CD4-positive, alpha-beta T cell treated with Interleukin-6 for 4 hours (primary cell): ENCODE data around the gene AUTS2.

Source experiments
- DNase-seq: peaks from one replicate; pipeline ENCODE4 v3.0.0-alpha.2; 2020; ENCODE audit warnings: mixed read lengths

Gene AUTS2

DNA sequence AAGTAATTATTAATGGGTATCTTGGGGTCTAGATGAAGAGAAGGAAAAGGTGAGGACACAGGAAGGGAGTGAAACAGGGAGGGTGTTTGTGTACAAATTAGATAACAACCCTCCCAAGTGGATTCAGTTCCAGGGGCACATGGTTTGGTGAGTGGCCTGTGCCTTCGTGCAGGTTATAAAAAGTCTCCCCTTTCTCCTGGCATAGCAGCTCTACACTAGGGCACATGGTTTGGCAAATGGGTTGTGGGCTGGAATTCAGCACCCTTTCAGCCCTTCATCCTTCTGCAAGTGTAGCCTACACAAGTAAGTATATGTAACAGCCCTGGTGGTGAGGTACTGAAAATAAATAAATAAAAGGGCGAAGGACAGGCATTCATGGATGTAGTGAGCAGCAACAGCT is 359.4 kb downstream of the AUTS2 start:
- DNase-seq = no peak

- no peak for DNase-seq
Observed at GRCh38 chr7:69959789-69960499, 361.7 kb downstream of the AUTS2 start.

DNA sequence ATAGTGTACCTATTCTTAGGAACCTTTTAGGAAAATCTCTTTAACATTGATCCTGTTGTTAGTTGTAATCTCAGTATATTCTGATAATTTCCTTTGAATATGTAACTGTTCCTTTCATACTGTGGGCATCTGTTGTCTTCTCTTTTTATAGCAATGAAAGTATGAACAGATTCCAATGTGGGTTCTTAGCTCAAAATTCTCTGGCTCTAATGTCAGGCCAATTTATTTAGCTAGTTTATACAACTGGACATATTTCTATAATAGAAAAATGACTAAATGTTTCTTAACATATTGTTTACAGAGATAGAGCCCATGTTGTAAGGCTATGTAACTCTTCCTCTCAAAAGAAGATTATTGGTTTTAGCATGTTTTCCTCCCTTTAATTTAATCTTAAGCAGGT is 363.2 kb downstream of the AUTS2 start:
- DNase-seq = no peak

DNA sequence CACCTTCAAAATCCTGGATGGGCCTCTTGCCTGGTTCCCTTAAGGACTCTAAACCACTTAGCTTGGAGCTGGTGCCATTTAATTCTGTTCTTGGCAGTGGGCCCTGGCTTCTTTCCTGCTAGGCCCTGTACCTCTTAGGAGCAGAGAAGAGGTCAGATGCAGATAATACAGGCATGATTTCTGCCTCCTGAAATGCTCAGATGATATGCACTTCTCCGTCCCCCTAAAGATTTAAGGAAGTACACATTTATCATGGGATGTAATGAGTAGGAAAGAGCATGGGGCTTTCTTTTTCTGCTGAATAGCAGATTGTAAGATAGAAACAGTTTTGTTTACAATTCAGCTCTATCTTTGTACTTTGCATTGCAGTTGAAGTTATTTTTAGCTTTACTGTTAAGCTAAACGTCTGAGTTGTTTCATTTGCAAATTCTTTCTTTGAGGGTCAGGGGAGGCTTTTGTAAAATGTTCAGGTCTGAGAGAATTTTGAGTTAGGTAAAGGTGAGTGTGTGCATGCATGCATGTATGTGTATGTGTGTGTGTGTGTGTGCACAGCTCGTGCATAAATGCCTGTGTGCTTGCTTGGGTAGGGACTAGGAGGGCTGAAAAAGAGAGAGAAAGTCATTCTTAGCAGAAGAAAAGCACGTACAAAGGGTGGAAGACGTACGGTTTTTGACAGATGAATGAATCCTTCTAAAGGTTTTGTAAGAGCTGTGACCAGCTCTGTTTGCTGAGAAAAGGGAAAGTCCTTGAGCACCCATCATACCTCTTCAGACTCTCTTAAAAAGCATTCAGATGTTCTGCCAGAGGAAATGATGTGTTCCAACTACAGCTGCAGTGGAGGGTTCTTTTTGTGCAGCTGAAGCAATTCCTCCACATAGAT is 364.2 kb downstream of the AUTS2 start:
- DNase-seq = no peak

DNA sequence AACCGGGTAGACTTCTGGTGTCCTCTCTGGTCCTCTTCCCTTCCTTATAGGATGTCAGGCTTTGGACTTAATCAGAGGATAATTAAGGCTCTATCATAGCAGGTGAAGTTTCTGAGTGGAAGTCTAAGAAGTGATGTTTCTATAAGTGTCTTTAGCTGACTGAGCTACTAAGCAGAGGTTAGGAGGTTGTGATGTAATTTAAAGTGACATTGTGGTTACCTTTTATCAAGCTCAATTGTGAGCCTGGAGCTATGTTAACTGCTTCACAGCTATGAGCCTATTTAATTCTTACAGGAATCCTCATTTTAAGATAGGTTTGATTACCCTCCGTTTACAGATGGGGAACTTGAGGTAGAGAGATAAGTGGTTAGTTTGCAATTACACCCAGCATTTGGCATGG is 365.1 kb downstream of the AUTS2 start:
- DNase-seq = no peak

- DNase-seq = no peak
Observed at GRCh38 chr7:69966766-69967591, 368.7 kb downstream of the AUTS2 start.

- DNase-seq = no peak
Observed at GRCh38 chr7:69967689-69968450, 369.6 kb downstream of the AUTS2 start.

DNA sequence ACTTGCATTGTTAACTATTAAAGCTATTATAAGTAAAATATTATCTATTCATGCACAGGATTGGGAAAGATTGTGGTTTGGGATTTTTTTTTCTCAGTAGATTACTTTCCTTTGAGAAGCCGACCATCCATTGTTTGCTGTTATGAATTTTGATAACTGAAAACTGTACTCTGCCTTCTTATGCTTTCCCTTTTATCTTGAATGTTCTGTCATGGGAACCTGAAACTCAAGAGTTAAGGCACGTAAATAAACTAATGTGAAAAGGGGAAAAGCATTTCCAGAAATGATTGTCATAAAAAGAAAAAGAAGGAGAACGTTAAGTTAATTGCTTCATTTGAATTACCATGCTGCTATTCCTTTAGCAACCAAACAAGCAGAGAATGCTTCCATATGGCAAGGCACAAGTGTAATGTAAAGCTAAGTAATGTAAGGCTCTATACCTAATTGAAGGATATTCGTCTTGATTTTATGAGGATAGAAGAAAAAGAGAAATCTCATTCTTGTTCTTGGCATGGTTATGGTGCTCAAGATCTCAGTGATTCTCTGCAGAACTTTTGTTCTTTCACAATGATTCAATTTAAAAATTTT is 370.8 kb downstream of the AUTS2 start:
- DNase-seq = no peak

DNA sequence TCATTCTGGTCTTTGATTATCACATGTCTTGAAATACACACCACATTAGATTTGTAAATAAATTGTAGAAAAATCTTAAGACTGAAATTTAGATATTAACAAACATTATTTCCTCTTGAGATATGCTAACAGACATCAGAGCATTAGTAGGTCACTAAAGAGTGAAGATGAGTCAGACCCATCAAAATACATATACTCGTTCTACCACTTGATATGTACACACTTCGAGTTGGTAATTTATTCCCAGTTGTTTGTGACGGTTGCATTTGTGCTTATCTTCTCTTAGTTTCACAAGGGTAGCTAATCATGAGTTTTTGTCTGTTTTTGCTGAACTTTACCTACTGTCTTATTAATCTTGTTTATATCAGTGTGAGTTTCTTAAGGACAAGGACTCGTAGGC is 383.4 kb downstream of the AUTS2 start:
- DNase-seq = no peak

- DNase-seq = no peak
Observed at GRCh38 chr7:69982197-69982596, 383.9 kb downstream of the AUTS2 start.

DNA sequence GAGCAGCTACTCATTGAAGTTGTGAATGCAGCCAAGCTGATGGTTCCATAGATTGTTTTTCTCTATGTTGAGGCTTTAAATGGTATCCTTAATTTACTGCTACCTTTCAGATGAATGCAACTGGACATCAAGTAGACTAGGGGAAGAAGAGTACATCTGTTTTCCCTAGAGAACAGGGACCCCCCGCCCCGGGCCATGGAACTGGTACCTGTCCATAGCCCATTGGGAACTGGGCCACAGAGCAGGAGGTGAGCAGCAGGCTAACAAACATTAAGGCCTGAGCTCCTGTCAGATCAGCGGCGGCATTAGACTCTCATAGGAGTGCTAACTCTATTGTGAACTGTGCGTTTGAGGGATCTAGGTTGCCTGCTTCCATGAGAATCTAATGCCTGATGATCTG is 391.3 kb downstream of the AUTS2 start:
- no peak for DNase-seq

DNA sequence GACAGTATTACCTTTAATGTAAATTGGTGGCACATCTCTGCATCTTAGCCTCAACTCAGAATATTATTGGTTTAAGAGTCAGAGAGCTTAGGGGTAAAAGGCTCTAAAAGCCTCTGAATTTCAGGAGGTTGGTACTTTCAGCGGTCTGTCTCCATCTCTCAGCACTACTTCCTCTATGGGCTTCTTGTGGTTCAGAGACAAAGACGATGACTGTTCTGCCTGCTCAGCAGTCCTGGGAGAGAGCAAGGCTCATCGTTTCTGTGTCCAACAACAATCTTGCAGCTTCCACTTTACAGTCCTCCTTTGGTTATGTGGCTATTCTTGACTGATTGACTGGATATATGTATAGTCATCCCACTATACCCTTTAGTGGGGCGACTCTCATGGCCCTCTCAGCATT is 394.7 kb downstream of the AUTS2 start:
- DNase-seq = no peak

- no peak for DNase-seq
Observed at GRCh38 chr7:69994218-69994617, 395.9 kb downstream of the AUTS2 start.

DNA sequence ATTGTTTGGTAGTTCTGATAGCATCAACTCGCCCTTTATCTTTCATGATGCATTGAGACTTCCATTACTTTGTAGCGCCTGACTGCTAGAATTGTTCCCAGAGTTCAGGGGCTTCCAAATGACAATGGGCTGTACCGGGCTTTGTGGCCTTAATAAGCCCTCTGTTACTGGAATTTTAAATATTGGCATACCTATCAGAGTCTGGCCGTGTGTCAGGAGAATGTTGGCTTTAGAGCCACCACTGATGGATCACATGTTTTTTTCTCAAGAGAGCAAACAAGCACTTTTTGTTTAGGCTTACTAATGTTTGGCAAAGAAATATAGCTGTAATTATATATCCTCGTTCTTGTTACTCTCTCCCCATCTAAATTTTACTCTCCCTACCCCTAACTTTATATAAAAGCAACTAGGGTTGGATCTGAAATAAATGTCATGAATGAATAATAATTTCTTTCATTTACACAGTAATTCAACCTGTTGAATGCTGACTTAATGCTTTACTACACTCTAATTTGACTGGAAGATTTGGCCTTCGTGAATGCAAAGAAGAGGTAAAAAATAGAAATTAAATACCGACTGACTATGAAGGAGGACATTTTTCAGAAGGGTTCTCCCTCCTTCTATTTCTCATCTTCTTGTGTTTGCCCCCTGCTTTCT is 396.7 kb downstream of the AUTS2 start:
- no peak for DNase-seq

DNA sequence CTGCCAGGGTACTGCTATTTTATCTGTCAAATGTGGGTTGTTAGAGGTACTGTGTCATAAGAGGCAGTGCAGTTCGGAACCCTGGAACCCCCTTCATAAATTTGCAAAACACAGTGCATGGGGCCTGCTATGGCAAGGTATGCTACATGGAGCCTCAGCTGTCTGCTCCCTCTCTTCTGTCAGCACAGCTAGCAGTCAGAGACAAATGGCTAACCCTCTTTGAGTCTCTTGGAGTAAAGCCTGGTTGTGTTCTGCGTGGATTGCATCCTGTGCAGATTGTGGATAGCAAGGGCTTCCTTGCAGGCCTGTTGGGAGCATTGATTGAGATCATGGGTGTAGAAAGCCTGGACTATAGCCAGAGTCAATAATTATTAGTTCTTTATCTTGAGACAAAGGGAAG is 397.8 kb downstream of the AUTS2 start:
- DNase-seq = no peak

GRCh38 chr7:70000737-70001348 is 402.6 kb downstream of the AUTS2 start:
- no peak for DNase-seq

- no peak for DNase-seq
Observed at GRCh38 chr7:70005480-70005879, 407.2 kb downstream of the AUTS2 start.

- DNase-seq = no peak
Observed at GRCh38 chr7:70005891-70006260, 407.6 kb downstream of the AUTS2 start.

DNA sequence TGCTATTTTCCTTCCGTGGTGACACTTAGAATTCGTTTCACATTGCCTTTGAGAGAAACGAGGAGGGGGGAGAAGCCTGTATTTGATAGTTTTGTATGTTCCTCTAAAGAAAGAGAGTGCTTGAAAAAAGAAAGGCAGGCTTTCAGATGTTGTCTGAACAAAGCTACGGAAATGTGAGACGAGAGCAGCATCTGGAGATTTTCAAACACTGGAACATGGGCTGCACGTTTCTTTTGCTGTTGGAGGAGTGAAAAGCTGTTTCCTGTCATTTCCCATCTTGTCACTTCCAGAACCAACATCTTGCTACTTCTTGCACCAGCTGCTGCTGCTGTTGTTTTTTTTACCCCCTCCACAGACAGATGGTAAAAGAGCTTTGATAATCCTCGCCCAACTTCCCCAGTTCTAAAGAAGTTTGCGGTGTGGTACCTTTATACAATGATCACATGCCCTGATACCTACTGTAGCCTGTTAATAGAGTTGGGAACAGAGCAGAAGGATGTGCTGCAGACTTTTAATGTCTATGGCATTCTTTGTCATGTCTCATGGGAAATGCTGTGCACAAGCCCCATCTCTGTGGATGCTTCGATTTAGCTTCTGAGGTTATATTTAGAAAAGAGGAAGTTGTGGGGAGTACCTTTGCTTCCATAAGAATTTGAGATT is 408.1 kb downstream of the AUTS2 start:
- no peak for DNase-seq

GRCh38 chr7:70008466-70008865 is 410.2 kb downstream of the AUTS2 start:
- no peak for DNase-seq
